GM12874 (cell line): ENCODE measurements around the gene LRRC3C.

ENCODE experiments used
- TF ChIP-seq, protein P1 (sequence below): IDR thresholded peaks from 2 replicates; pipeline ENCODE4 v1.5.1; 2011; ENCODE audit warnings: low read depth, mild to moderate bottlenecking, control low read depth, low read length, moderate library complexity; ENCODE audit not compliant: insufficient read depth

Gene LRRC3C

GRCh38 chr17:39979893-39980350 lies 52.4 kb downstream of the LRRC3C start:
- TF ChIP-seq, protein P1, sequence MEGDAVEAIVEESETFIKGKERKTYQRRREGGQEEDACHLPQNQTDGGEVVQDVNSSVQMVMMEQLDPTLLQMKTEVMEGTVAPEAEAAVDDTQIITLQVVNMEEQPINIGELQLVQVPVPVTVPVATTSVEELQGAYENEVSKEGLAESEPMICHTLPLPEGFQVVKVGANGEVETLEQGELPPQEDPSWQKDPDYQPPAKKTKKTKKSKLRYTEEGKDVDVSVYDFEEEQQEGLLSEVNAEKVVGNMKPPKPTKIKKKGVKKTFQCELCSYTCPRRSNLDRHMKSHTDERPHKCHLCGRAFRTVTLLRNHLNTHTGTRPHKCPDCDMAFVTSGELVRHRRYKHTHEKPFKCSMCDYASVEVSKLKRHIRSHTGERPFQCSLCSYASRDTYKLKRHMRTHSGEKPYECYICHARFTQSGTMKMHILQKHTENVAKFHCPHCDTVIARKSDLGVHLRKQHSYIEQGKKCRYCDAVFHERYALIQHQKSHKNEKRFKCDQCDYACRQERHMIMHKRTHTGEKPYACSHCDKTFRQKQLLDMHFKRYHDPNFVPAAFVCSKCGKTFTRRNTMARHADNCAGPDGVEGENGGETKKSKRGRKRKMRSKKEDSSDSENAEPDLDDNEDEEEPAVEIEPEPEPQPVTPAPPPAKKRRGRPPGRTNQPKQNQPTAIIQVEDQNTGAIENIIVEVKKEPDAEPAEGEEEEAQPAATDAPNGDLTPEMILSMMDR: 0 out of 2 replicates have a peak, but pooled peaks have one; percentile 15

- TF ChIP-seq, protein P1: peak; percentile 71
Observed at GRCh38 chr17:39980351-39981206, 53.0 kb downstream of the LRRC3C start, which contains the start of gene PSMD3. Gene PSMD3, plus strand, starts transcription at chr17:39980807. Its CDS starts 164 bp downstream, at chr17:39980971.

GRCh38 chr17:39981207-39981741 lies 53.7 kb downstream of the LRRC3C start:
- TF ChIP-seq, protein P1: no peak

- TF ChIP-seq, protein P1: no peak
Observed at GRCh38 chr17:39981766-39982375, 54.3 kb downstream of the LRRC3C start.

GRCh38 chr17:39988206-39988810 lies 60.8 kb downstream of the LRRC3C start:
- TF ChIP-seq, protein P1: no peak

DNA sequence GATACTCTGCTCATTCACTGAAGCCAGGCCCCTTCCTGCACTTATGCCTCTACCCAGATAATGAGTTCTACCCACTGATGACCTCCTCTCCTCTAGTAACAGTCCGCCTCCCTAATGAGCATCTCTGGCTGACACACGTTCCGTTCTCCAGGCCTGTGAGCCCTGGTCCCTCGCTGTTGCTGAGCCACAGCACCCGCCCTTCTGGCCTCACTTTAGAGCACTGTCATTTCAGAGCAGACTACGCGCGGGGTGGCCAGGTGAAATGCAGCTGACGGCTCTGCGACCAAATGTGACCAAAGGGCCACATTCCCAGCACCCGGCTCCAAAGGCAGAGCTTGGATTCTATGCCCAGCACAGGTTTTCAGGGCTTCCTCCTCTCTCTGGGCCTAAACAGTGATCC lies 66.9 kb downstream of the LRRC3C start:
- TF ChIP-seq, protein P1: no peak
